Endodermal cell (in vitro differentiated cells): ENCODE results near the gene CDH11. TPM values are rescaled to one million over a fixed set of nuclear protein-coding genes. Genes with fewer than 3 reads are reported as not detected.
A peak's percentile ranks its signal among the peaks of the same experiment; 100 is the strongest.

Source experiments
- DNase-seq: peaks from one replicate; pipeline ENCODE4 v3.0.0-alpha.2; 2017
- H3K27ac ChIP-seq: 2 replicates; pipeline ENCODE4 v1.5.1; 2013; ENCODE audit warnings: mild to moderate bottlenecking, low read depth, low read length, moderate library complexity
- H3K27me3 ChIP-seq: 2 replicates; pipeline ENCODE4 v1.6.1; 2013; ENCODE audit warnings: mild to moderate bottlenecking, low read length, moderate library complexity; ENCODE audit not compliant: insufficient read depth, control insufficient read depth, poor library complexity, severe bottlenecking
- H3K36me3 ChIP-seq: 2 replicates; pipeline ENCODE4 v1.7.0; 2013; ENCODE audit warnings: mild to moderate bottlenecking, low read length, moderate library complexity; ENCODE audit not compliant: control insufficient read depth, insufficient read depth
- H3K4me1 ChIP-seq: one replicate; pipeline ENCODE4 v1.7.0; 2013; ENCODE audit warnings: low read length; ENCODE audit not compliant: control insufficient read depth, insufficient read depth
- H3K4me3 ChIP-seq: 2 replicates; pipeline ENCODE4 v1.5.1; 2013; ENCODE audit warnings: mild to moderate bottlenecking, low read length, moderate library complexity
- H3K9ac ChIP-seq: 2 replicates; pipeline ENCODE4 v1.6.1; 2013; ENCODE audit warnings: mild to moderate bottlenecking, low read length, moderate library complexity; ENCODE audit not compliant: poor library complexity, severe bottlenecking; ENCODE audit errors: extremely low read depth
- H3K9me3 ChIP-seq: 2 replicates; pipeline ENCODE4 v1.6.1; 2013; ENCODE audit warnings: mild to moderate bottlenecking, low read length, moderate library complexity; ENCODE audit not compliant: control insufficient read depth
- H3K27ac Mint-ChIP-seq: 2 replicates; pipeline ENCODE4 v1.8.0; 2020; ENCODE audit warnings: mixed read lengths
- H3K27me3 Mint-ChIP-seq: 2 replicates; pipeline ENCODE4 v1.8.0; 2021; ENCODE audit warnings: mild to moderate bottlenecking, mixed read lengths; ENCODE audit not compliant: insufficient read depth
- H3K36me3 Mint-ChIP-seq: 2 replicates; pipeline ENCODE4 v1.8.0; 2020; ENCODE audit warnings: low read depth, mixed read lengths
- H3K4me1 Mint-ChIP-seq: 2 replicates; pipeline ENCODE4 v1.8.0; 2020; ENCODE audit warnings: mixed read lengths
- H3K4me3 Mint-ChIP-seq: 2 replicates; pipeline ENCODE4 v1.8.0; 2020; ENCODE audit warnings: mild to moderate bottlenecking, moderate library complexity, mixed read lengths
- H3K9me3 Mint-ChIP-seq: 2 replicates; pipeline ENCODE4 v1.8.0; 2020; ENCODE audit warnings: mild to moderate bottlenecking, mixed read lengths
- CTCF ChIP-seq: fragments of 200-600 bp; sonication (generic); conservative IDR thresholded peaks from 2 replicates; pipeline ENCODE4 v1.5.0; 2021; ENCODE audit warnings: antibody characterized with exemption, mild to moderate bottlenecking
- WGBS, 2 experiments: methylation state at CpG; one replicate each; pipeline versions ENCODE4 v1.1.5 to v1.1.7; 2013; ENCODE audit warnings: missing lambda C conversion rate in 2 of 2, mixed read lengths in 1 of 2; ENCODE audit not compliant: insufficient coverage in 1 of 2, insufficient read length in 1 of 2; 5-methylcytosine and 5-hydroxymethylcytosine counted together
- total RNA-seq, 2 donors: library from RNA; stranded (reverse); fragmentation: NEBNext Ultra II Directional in 1 of 2; extraction: Animal tissue kit (Norgen Biotek cat#: 25700) in 1 of 2; gene quantifications; 2 replicates in 1 of 2; 3 replicates in 1 of 2; pipeline ENCODE4 v1.2.1, GENCODE V29; 2021

The CDH11 gene
- total RNA-seq, 2 donors from 2014 or later, result 0.73 to 2.9 TPM

DNA sequence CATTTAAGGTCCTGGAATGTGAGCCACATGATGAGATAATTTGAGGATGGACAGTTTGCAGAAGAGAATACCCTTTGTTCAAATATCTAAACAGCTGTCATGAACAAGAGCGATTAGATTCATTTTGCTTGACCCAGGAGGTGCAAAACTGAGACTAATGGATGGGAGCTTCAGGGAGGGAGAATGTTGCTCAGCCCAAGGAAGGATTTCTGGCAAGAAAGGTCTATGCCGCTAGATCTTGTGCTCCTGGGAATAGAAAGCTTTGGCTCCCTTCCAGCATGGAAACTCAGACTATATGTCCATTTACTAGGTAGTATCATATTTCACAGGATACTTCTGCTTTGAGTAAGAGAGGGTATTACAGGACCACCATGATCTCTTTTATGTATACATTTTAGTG lies 14.8 kb upstream of the CDH11 start:
- Mint-ChIP-seq H3K27me3 (peaks cover 1% of the 10 kb centered on the region), H3K36me3 (no peaks in the 10 kb centered on the region), H3K4me3 (no peak overlapping the region), H3K27ac (no peak overlapping the region), H3K4me1 (no peaks in the 10 kb centered on the region), H3K9me3 (no peaks in the 10 kb centered on the region)
- H3K9me3 ChIP-seq, result no peaks in the 10 kb centered on the region
- no peak for DNase-seq
- H3K36me3 ChIP-seq, result no peaks in the 10 kb centered on the region
- H3K4me1 ChIP-seq, result no peaks in the 10 kb centered on the region
- TF ChIP-seq CTCF, result no peak
- H3K27me3 ChIP-seq, result no peaks in the 10 kb centered on the region
- no peak overlapping the region for H3K27ac ChIP-seq
- no peak overlapping the region for H3K9ac ChIP-seq
- WGBS, 2 experiments, result 84 to 100% methylated on average over 1 to 2 of the region's 2 CpGs
- H3K4me3 ChIP-seq, result no peak overlapping the region

GRCh38 chr16:65126845-65127624 lies 5.2 kb upstream of the CDH11 start:
- no peaks in the 10 kb centered on the region for H3K36me3 ChIP-seq
- Mint-ChIP-seq H3K4me1 (peaks cover 6% of the 10 kb centered on the region), H3K27ac (no peak overlapping the region), H3K36me3 (no peaks in the 10 kb centered on the region), H3K27me3 (peaks cover 46% of the 10 kb centered on the region), H3K9me3 (no peaks in the 10 kb centered on the region), H3K4me3 (no peak overlapping the region)
- no peak overlapping the region for H3K4me3 ChIP-seq
- peak; percentile 72 for TF ChIP-seq CTCF
- H3K9ac ChIP-seq, result no peak overlapping the region
- H3K4me1 ChIP-seq, result no peaks in the 10 kb centered on the region
- no peak for DNase-seq
- 95 to 100% methylated on average over 2 to 6 of the region's 6 CpGs for WGBS, 2 experiments
- peaks cover 37% of the 10 kb centered on the region for H3K27me3 ChIP-seq
- H3K27ac ChIP-seq, result no peak overlapping the region
- no peaks in the 10 kb centered on the region for H3K9me3 ChIP-seq

- no peak for DNase-seq
- Mint-ChIP-seq H3K9me3 (no peaks in the 10 kb centered on the region), H3K36me3 (no peaks in the 10 kb centered on the region), H3K27me3 (peaks cover 56% of the 10 kb centered on the region), H3K4me3 (no peak overlapping the region), H3K4me1 (peaks cover 6% of the 10 kb centered on the region), H3K27ac (no peak overlapping the region)
- Histone ChIP-seq H3K27me3 (peaks cover 46% of the 10 kb centered on the region), H3K4me3 (no peak overlapping the region), H3K4me1 (no peaks in the 10 kb centered on the region), H3K27ac (no peak overlapping the region), H3K36me3 (no peaks in the 10 kb centered on the region), H3K9ac (no peak overlapping the region), H3K9me3 (no peaks in the 10 kb centered on the region)
- WGBS, 2 experiments, result 75 to 76% methylated on average over 5 of the region's 5 CpGs
- TF ChIP-seq CTCF, result no peak
These were observed 4.0 kb upstream of the CDH11 start for GRCh38 chr16:65125871-65126270.
